Measurements from ENCODE around the gene IQSEC1.
A peak's percentile ranks its signal among the peaks of the same experiment; 100 is the strongest.

The IQSEC1 gene

GRCh38 chr3:12894629-12895028 is 178.6 kb downstream of the IQSEC1 start:
- ATAC-seq (ENCODE audit: low read depth): no peak
- Histone ChIP-seq H3K36me3 (ENCODE audit: low read depth) (no peaks in the 10 kb centered on the region), H3K27me3 (ENCODE audit: insufficient read depth, poor library complexity, severe bottlenecking) (no peaks in the 10 kb centered on the region), H3K4me3 (ENCODE audit: severe bottlenecking) (no peak overlapping the region), H3K9me3 (ENCODE audit: severe bottlenecking) (no peaks in the 10 kb centered on the region), H3K4me1 (ENCODE audit: insufficient read depth, poor library complexity, severe bottlenecking) (peaks cover 6% of the 10 kb centered on the region), H3K27ac (ENCODE audit: poor library complexity, severe bottlenecking) (no peak overlapping the region)
- no peak for TF ChIP-seq CTCF (IDR thresholded peaks at IDR 0.05; ENCODE audit: poor library complexity, severe bottlenecking)
- no peak for DNase-seq (ENCODE audit: low spot score)

GRCh38 chr3:12893852-12894251 is 179.4 kb downstream of the IQSEC1 start:
- no peaks in the 10 kb centered on the region for H3K9me3 ChIP-seq (ENCODE audit: severe bottlenecking)
- H3K4me1 ChIP-seq (ENCODE audit: insufficient read depth, poor library complexity, severe bottlenecking): peaks cover 6% of the 10 kb centered on the region
- no peaks in the 10 kb centered on the region for H3K27me3 ChIP-seq (ENCODE audit: insufficient read depth, poor library complexity, severe bottlenecking)
- H3K27ac ChIP-seq (ENCODE audit: poor library complexity, severe bottlenecking): no peak overlapping the region
- H3K4me3 ChIP-seq (ENCODE audit: severe bottlenecking): no peak overlapping the region
- ATAC-seq (ENCODE audit: low read depth) (no peak), DNase-seq (ENCODE audit: low spot score) (no peak)
- H3K36me3 ChIP-seq (ENCODE audit: low read depth): no peaks in the 10 kb centered on the region
- no peak for TF ChIP-seq CTCF (IDR thresholded peaks at IDR 0.05; ENCODE audit: poor library complexity, severe bottlenecking)

- DNase-seq (ENCODE audit: low spot score) (no peak), ATAC-seq (ENCODE audit: low read depth) (0 out of 3 replicates have a peak, but pooled peaks have one; percentile 27)
- H3K36me3 ChIP-seq (ENCODE audit: low read depth): no peaks in the 10 kb centered on the region
- no peaks in the 10 kb centered on the region for H3K9me3 ChIP-seq (ENCODE audit: severe bottlenecking)
- no peak for TF ChIP-seq CTCF (IDR thresholded peaks at IDR 0.05; ENCODE audit: poor library complexity, severe bottlenecking)
- no peak overlapping the region for H3K4me3 ChIP-seq (ENCODE audit: severe bottlenecking)
- H3K27ac ChIP-seq (ENCODE audit: poor library complexity, severe bottlenecking): no peak overlapping the region
- no peaks in the 10 kb centered on the region for H3K27me3 ChIP-seq (ENCODE audit: insufficient read depth, poor library complexity, severe bottlenecking)
- H3K4me1 ChIP-seq (ENCODE audit: insufficient read depth, poor library complexity, severe bottlenecking): peaks cover 6% of the 10 kb centered on the region
Measured at GRCh38 chr3:12893247-12893646, 180.0 kb downstream of the IQSEC1 start.

- DNase-seq (ENCODE audit: low spot score) (no peak), ATAC-seq (ENCODE audit: low read depth) (no peak)
- H3K27me3 ChIP-seq (ENCODE audit: insufficient read depth, poor library complexity, severe bottlenecking): no peaks in the 10 kb centered on the region
- TF ChIP-seq CTCF (IDR thresholded peaks at IDR 0.05; ENCODE audit: poor library complexity, severe bottlenecking): no peak
- H3K4me3 ChIP-seq (ENCODE audit: severe bottlenecking): no peak overlapping the region
- no peak overlapping the region for H3K27ac ChIP-seq (ENCODE audit: poor library complexity, severe bottlenecking)
- no peaks in the 10 kb centered on the region for H3K36me3 ChIP-seq (ENCODE audit: low read depth)
- no peaks in the 10 kb centered on the region for H3K9me3 ChIP-seq (ENCODE audit: severe bottlenecking)
- peaks cover 6% of the 10 kb centered on the region for H3K4me1 ChIP-seq (ENCODE audit: insufficient read depth, poor library complexity, severe bottlenecking)
Measured at GRCh38 chr3:12892840-12893189, 180.4 kb downstream of the IQSEC1 start.

- TF ChIP-seq CTCF (IDR thresholded peaks at IDR 0.05; ENCODE audit: poor library complexity, severe bottlenecking): peak; percentile 88
- Histone ChIP-seq H3K4me1 (ENCODE audit: insufficient read depth, poor library complexity, severe bottlenecking) (peaks cover under 1% of the 10 kb centered on the region), H3K9me3 (ENCODE audit: severe bottlenecking) (no peaks in the 10 kb centered on the region), H3K27me3 (ENCODE audit: insufficient read depth, poor library complexity, severe bottlenecking) (no peaks in the 10 kb centered on the region), H3K36me3 (ENCODE audit: low read depth) (no peaks in the 10 kb centered on the region), H3K27ac (ENCODE audit: poor library complexity, severe bottlenecking) (no peak overlapping the region), H3K4me3 (ENCODE audit: severe bottlenecking) (no peak overlapping the region)
- ATAC-seq (ENCODE audit: low read depth) (peak; percentile 50; the same call in 2 of the 3 replicates), DNase-seq (ENCODE audit: low spot score) (no peak)
Measured at GRCh38 chr3:12891985-12892839, 181.0 kb downstream of the IQSEC1 start.

All from RWPE2 (cell line).